NB4 (cell line): Measurements from ENCODE around the gene ARID1B.

Experiments
- CTCF ChIP-seq: IDR thresholded peaks from one replicate; pipeline ENCODE4 v1.5.1; 2012; ENCODE audit warnings: low read depth, low read length
- MAX ChIP-seq: IDR thresholded peaks from 2 replicates; pipeline ENCODE4 v1.6.1; 2011; ENCODE audit warnings: low read depth, low read length
- POLR2A ChIP-seq: IDR thresholded peaks from 2 replicates; pipeline ENCODE4 v1.6.1; 2011; ENCODE audit warnings: mild to moderate bottlenecking; ENCODE audit not compliant: insufficient read length; ENCODE audit errors: extremely low read depth

GRCh38 chr6:156889469-156889868, 112.3 kb downstream of the ARID1B start:
- TF ChIP-seq POLR2A (no peak), MAX (no peak), CTCF (no peak)
